RWPE1 (cell line): ENCODE measurements around the gene TMEM266.
"Not testable (repeated sequence)": the region's sequence is repeated elsewhere in the genome, so short reads cannot be mapped to it uniquely, and the experiment has no call there.

ENCODE experiments used
- CTCF ChIA-PET: fragments of 350-600 bp; sonication (Branson Sonifier 250); formaldehyde crosslinking; extraction: SDS; loops from one replicate; lab custom pipeline; 2021; lab: Yijun Ruan, JAX
- POLR2A ChIA-PET: fragments of 400-600 bp; formaldehyde crosslinking; extraction: SDS; loops from one replicate; lab custom pipeline; 2020; ENCODE audit warnings: antibody characterized with exemption; ENCODE audit not compliant: low non-redundant PET; lab: Yijun Ruan, JAX
- DNase-seq: peaks from one replicate; pipeline ENCODE4 v3.0.0; 2012; ENCODE audit warnings: low spot score
- H3K27ac ChIP-seq: fragments of 450-650 bp; 2 replicates; pipeline ENCODE4 v1.5.1; 2017
- CTCF ChIP-seq: fragments of 450-650 bp; conservative IDR thresholded peaks from 2 replicates; pipeline ENCODE4 v1.5.1; 2017; ENCODE audit warnings: low read depth, mild to moderate bottlenecking

The TMEM266 gene

GRCh38 chr15:76059320-76060117 is at the start of gene TMEM266:
Gene TMEM266 (plus strand): TSS chr15:76059985. CDS start chr15:76134264, 74,279 bp downstream.
- TF ChIP-seq CTCF: no peak; the same call in 1 of the 2 replicates
- no peak within 1 kb of the TSS for H3K27ac ChIP-seq
- DNase-seq: peak; percentile 57
- CTCF ChIA-PET: interaction anchor here (0.5 to 5.2 kb wide), 5 partner anchors 16 to 822 kb away, joined by 3 to 62 read pairs (median 4); no protein-coding TSS in a partner anchor
- POLR2A ChIA-PET: interaction anchor here (0.5 to 0.9 kb wide), 2 partner anchors 14 to 16 kb away, joined by 3 to 7 read pairs; no protein-coding TSS in a partner anchor

GRCh38 chr15:76010613-76011012 is 49.2 kb upstream of the TMEM266 start:
- no peak overlapping the region for H3K27ac ChIP-seq
- CTCF ChIA-PET: no interaction called here
- DNase-seq: no peak
- POLR2A ChIA-PET: no interaction called here
- TF ChIP-seq CTCF: no peak

- peak within 1 kb of the TSS; percentile 46; the same call in 1 of the 2 replicates for H3K27ac ChIP-seq
- no peak for TF ChIP-seq CTCF
- CTCF ChIA-PET: no interaction called here
- DNase-seq: peak; percentile 25
- POLR2A ChIA-PET: no interaction called here
Measured at GRCh38 chr15:76011627-76012551, 47.9 kb upstream of the TMEM266 start, which contains the start of gene NRG4. Gene NRG4 (minus strand): TSS chr15:76012424. CDS start chr15:76011230, 1,194 bp downstream.

- CTCF ChIA-PET, POLR2A ChIA-PET, DNase-seq, H3K27ac ChIP-seq: not testable (repeated sequence)
Measured at GRCh38 chr15:76013470-76013869, 46.3 kb upstream of the TMEM266 start.

- no peak overlapping the region for H3K27ac ChIP-seq
- POLR2A ChIA-PET: no interaction called here
- DNase-seq: no peak
- TF ChIP-seq CTCF: no peak
- CTCF ChIA-PET: no interaction called here
Measured at GRCh38 chr15:76024021-76024768, 35.6 kb upstream of the TMEM266 start.

GRCh38 chr15:76032046-76032445 is 27.7 kb upstream of the TMEM266 start:
- TF ChIP-seq CTCF: no peak
- ChIA-PET POLR2A (no interaction called here), CTCF (interaction anchor here (0.6 to 0.8 kb wide), 2 partner anchors 15 to 85 kb away, joined by 3 read pairs; no protein-coding TSS in a partner anchor)
- H3K27ac ChIP-seq: no peak overlapping the region
- DNase-seq: no peak
